SK-N-MC (cell line): ENCODE measurements around the gene CLN5.
A peak's percentile ranks its signal among the peaks of the same experiment; 100 is the strongest.

ENCODE experiments used
- DNase-seq: peaks from one replicate; pipeline ENCODE4 v3.0.0-alpha.2; 2011; ENCODE audit warnings: low read depth, low spot score
- H3K27ac ChIP-seq: fragments of 200-600 bp; sonication (generic); 2 replicates; pipeline ENCODE4 v1.5.1; 2016; ENCODE audit warnings: mixed run types
- H3K36me3 ChIP-seq: fragments of 200-600 bp; sonication (generic); 2 replicates; pipeline ENCODE4 v1.6.1; 2017; ENCODE audit warnings: antibody characterized with exemption, low read length, mixed read lengths; ENCODE audit not compliant: insufficient read depth
- H3K4me3 ChIP-seq: fragments of 200-600 bp; sonication (generic); 2 replicates; pipeline ENCODE4 v1.5.1; 2016
- H3K9ac ChIP-seq: fragments of 200-600 bp; sonication (generic); 2 replicates; pipeline ENCODE4 v1.8.0; 2017; ENCODE audit warnings: mixed run types, mixed read lengths; ENCODE audit not compliant: insufficient read length
- H3K9me3 ChIP-seq: fragments of 200-600 bp; sonication (generic); 2 replicates; pipeline ENCODE4 v1.6.1; 2017; ENCODE audit warnings: low read depth, mild to moderate bottlenecking, antibody characterized with exemption, low read length, moderate library complexity, mixed read lengths
- EZH2 ChIP-seq: fragments of 200-600 bp; sonication (generic); IDR thresholded peaks from one replicate; pipeline ENCODE4 v1.6.1; 2017; ENCODE audit warnings: antibody characterized with exemption
- FOXP2 ChIP-seq: optimal IDR thresholded peaks from 2 replicates; pipeline ENCODE3; 2011; ENCODE audit warnings: mild to moderate bottlenecking, moderate library complexity; ENCODE audit not compliant: insufficient read depth; ENCODE audit errors: extremely low read length, control extremely low read depth
- POLR2AphosphoS5 ChIP-seq: IDR thresholded peaks from 2 replicates; pipeline ENCODE4 v1.6.1; 2012; ENCODE audit warnings: mild to moderate bottlenecking, low read depth, low read length, borderline replicate concordance

Gene CLN5

DNA sequence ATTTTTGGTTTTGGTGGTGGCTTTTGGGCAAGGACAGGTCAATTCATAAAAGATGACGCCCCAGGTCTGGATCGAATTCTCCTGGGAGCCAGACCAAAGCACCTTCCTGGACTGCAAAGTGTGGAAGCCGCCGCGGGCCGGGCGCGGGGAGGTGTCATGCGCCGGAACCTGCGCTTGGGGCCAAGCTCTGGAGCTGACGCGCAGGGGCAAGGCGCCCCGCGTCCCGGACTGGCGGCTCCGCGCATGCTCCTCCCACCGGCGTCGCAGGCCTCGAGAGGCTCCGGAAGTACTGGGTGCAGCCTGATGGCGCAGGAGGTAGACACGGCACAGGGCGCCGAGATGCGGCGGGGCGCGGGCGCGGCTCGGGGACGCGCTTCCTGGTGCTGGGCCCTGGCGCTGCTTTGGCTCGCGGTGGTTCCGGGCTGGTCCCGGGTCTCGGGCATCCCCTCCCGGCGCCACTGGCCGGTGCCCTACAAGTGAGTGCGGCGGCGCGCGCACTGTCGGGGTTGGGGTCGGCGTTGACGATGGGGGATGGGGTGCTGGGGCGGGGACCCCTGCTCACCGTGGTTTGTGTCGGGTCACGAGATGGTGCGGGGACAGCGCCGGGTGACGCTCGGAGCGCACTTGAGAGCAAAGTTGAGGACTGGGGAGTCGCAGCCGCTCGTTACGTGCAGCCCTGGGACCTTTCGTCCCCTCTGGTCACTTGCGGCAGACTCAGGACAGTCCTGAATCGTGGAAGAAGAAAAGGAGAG, at the start of gene CLN5:
CLN5 (plus strand) TSS at position 286 of the 752 bp plus-strand sequence; CDS start at position 304, 18 bp downstream.
- peak within 1 kb of the TSS; percentile 98 for H3K4me3 ChIP-seq
- H3K9me3 ChIP-seq, result no peaks in the 10 kb centered on the region
- H3K36me3 ChIP-seq, result peaks cover 20% of the 10 kb centered on the region
- TF ChIP-seq POLR2AphosphoS5 (peak; percentile 83), EZH2 (no peak)
- peak within 1 kb of the TSS; percentile 40; the same call in 1 of the 2 replicates for H3K27ac ChIP-seq
- DNase-seq, result no peak
- peak within 1 kb of the TSS; percentile 91 for H3K9ac ChIP-seq

DNA sequence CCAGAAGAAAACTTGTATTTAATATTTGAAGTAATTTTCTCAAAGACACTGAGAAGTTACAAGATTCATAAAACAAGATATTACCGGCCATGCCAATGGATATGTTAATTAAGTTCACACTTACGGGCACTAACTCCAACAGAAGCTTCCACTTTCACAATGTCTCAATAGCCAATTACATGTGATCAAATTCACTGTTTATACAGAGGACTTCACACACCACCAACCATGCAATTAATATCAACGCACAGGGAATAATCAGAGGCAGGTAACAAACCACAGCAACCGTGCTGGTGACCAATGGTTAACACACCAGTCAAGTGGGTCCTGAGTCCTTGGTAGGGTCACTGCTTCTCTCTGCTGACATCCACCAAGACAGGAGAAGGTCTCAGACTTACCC, 49.5 kb upstream of the CLN5 start:
- no peak for DNase-seq
- no peak overlapping the region for H3K27ac ChIP-seq
- H3K4me3 ChIP-seq, result no peak overlapping the region
- no peaks in the 10 kb centered on the region for H3K9me3 ChIP-seq
- H3K36me3 ChIP-seq, result no peaks in the 10 kb centered on the region
- TF ChIP-seq POLR2AphosphoS5, result no peak
- no peak for TF ChIP-seq EZH2
- no peak for TF ChIP-seq FOXP2
- no peak overlapping the region for H3K9ac ChIP-seq

DNA sequence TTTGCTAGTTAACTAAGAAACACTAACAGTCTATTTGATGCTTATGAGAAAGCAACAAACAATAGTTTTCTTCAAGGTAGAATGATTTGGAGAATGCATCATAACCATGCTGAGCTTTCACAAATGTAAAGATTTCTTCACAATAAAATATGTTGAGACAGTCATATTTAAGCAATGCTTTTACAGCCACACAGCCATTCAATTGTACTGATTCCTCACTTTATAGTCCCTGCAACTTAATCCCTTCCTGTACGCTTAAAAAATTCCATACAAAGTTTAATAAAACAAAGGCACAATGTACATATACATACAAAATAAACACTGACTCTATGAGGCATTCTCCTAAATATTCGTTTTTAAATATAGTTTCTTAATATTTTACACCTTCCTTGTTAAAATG, 48.2 kb upstream of the CLN5 start:
- TF ChIP-seq EZH2 (no peak), POLR2AphosphoS5 (no peak), FOXP2 (no peak)

DNA sequence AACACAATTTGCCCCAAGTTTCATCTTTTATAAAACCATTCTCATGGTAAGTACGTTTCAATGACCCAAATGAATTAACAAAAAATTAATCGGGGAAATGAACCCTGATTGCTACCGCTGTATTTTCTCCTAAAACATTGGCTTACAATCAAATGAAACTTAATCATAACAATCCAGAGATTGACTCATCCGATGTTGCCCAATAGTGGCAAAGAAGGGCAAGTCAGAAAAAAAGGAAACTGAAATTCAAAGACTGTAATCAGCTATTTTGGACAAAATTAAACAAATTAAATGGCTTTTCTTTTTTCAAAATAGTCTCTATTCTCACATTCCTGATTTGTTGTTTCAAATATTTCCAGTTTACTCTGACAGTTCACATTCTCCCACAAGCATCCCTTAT, 47.4 kb upstream of the CLN5 start:
- H3K27ac ChIP-seq, result no peak overlapping the region
- TF ChIP-seq EZH2 (no peak), POLR2AphosphoS5 (no peak), FOXP2 (no peak)
- no peak for DNase-seq

More for the DNA sequence above, 48.2 kb upstream of the CLN5 start:
- no peak overlapping the region for H3K27ac ChIP-seq
- no peak overlapping the region for H3K9ac ChIP-seq
- no peaks in the 10 kb centered on the region for H3K9me3 ChIP-seq
- DNase-seq, result no peak
- no peaks in the 10 kb centered on the region for H3K36me3 ChIP-seq
- H3K4me3 ChIP-seq, result no peak overlapping the region

DNA sequence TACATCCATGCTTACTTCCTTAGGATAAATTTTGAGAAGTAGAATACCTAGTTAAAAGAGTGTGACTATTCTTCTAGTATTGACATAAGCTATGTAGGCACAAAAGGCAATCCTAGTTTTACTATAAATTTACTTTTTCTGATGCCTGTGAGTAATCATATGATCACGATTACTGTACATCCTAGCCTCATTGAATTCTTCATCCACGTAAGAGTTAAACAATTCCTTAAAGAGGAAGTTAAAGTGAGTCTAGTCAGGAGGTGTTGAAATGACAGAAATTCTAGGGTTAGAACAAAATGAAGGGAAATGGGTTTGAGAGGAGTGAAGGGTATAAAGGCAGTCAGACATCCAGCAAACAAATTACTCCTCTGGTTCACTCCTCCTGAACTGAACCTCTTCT, 43.7 kb upstream of the CLN5 start, which contains the start of gene ACOD1:
ACOD1 (plus strand) TSS at position 363 of the 400 bp plus-strand sequence. CDS start 48 bp downstream, outside the sequence.
- Histone ChIP-seq H3K27ac (no peak within 1 kb of the TSS), H3K9ac (no peak within 1 kb of the TSS), H3K36me3 (no peaks in the 10 kb centered on the region), H3K4me3 (no peak within 1 kb of the TSS), H3K9me3 (no peaks in the 10 kb centered on the region)
- no peak for TF ChIP-seq EZH2
- no peak for TF ChIP-seq POLR2AphosphoS5
- no peak for TF ChIP-seq FOXP2
- DNase-seq, result no peak

More for the DNA sequence above, 47.4 kb upstream of the CLN5 start:
- H3K9ac ChIP-seq, result no peak overlapping the region
- H3K9me3 ChIP-seq, result no peaks in the 10 kb centered on the region
- H3K36me3 ChIP-seq, result no peaks in the 10 kb centered on the region
- H3K4me3 ChIP-seq, result no peak overlapping the region

DNA sequence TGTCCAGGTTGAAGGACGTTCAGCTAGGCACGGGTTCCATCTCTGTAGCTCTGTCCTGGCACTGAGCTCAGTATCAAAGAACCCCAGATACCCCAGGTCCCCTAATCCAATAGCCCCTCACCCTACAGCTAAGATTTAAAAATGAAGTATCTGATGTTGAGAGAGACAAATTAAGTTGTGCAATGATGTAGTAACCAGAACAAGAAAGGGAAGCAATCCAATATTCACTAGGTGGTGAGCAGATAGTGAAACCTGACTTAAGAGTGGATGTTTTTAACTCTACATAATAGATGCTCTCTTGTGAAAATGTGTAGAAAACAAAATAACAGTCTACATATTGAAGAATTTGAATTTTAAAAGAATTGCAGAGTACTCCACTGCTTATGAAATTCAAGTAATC, 41.8 kb upstream of the CLN5 start:
- H3K9ac ChIP-seq, result no peak overlapping the region
- H3K36me3 ChIP-seq, result no peaks in the 10 kb centered on the region
- no peak for DNase-seq
- no peaks in the 10 kb centered on the region for H3K9me3 ChIP-seq
- no peak overlapping the region for H3K27ac ChIP-seq
- H3K4me3 ChIP-seq, result no peak overlapping the region
- TF ChIP-seq POLR2AphosphoS5 (no peak), EZH2 (no peak), FOXP2 (no peak)

DNA sequence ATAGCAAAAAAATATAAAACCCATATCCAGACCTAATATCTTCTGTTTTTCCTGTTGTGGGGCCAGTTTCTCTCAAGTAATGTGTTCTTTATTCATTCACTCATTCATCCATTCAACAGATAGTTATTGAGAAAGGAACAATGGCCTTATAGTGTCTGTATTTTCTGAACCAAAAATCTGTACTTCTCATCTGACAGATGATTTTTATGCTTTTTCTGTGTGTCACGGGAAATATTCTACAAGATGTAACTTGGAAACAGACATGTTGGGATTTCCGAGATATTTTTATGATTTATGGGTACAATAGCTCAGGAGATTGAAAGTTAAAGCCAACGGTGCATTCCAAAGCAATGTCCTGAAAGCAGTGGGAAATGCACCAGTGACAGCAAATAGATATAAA, 37.9 kb upstream of the CLN5 start:
- H3K36me3 ChIP-seq, result no peaks in the 10 kb centered on the region
- H3K9me3 ChIP-seq, result no peaks in the 10 kb centered on the region
- no peak overlapping the region for H3K27ac ChIP-seq
- TF ChIP-seq FOXP2 (no peak), POLR2AphosphoS5 (no peak), EZH2 (no peak)
- no peak overlapping the region for H3K9ac ChIP-seq
- no peak for DNase-seq
- no peak overlapping the region for H3K4me3 ChIP-seq

DNA sequence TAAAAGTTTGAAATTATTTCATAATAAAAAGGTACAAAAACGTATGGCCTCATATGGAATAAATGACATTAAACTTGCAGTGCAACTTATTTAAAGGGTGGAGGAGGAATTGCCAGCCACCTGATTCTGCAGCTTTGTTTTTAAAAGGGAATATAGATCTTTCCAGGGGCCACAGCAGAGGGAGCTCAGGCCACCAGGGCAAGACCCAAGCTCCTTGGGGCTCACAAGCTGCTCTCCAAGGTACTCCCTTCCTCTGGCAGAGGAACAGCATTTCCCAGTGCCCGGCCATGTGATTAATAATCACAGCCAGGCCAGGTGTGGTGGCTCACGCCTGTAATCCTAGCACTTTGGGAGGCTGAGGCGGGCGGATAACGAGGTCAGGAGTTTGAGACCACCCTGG, 37.3 kb upstream of the CLN5 start:
- Histone ChIP-seq H3K27ac (no peak overlapping the region), H3K9me3 (no peaks in the 10 kb centered on the region), H3K9ac (no peak overlapping the region), H3K36me3 (no peaks in the 10 kb centered on the region), H3K4me3 (no peak overlapping the region)
- no peak for TF ChIP-seq POLR2AphosphoS5
- TF ChIP-seq EZH2, result no peak
- TF ChIP-seq FOXP2, result no peak
- no peak for DNase-seq

DNA sequence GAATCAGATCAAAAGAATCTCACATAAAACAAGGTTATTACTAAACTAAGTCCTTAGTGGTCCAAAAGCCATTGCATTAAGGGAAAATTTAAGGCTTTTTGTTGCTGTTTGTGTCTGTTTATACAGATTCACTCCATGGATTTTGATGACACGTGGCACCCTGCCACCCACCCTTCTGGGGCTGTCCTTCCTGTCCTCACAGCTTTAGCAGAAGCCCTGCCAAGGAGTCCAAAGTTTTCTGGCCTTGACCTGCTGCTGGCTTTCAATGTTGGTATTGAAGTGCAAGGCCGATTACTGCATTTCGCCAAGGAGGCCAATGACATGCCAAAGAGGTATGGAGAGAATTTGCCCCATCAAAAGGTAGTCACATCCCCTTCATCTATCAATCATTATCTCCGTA, 36.7 kb upstream of the CLN5 start:
- no peak for TF ChIP-seq FOXP2
- TF ChIP-seq EZH2, result no peak
- no peak for TF ChIP-seq POLR2AphosphoS5
- Histone ChIP-seq H3K36me3 (no peaks in the 10 kb centered on the region), H3K27ac (no peak overlapping the region), H3K9ac (no peak overlapping the region), H3K4me3 (no peak overlapping the region), H3K9me3 (0 out of 2 replicates have a peak, but pooled peaks cover 3% of the 10 kb centered on the region)
- no peak for DNase-seq
